ENCODE data around the gene SPSB1.
A peak's percentile ranks its signal among the peaks of the same experiment; 100 is the strongest.

SPSB1 gene

GRCh38 chr1:9319208-9319788, 26.6 kb downstream of the SPSB1 start:
- H3K4me1 Mint-ChIP-seq = peaks cover 86% of the 10 kb centered on the region
- no peaks in the 10 kb centered on the region for H3K9me3 Mint-ChIP-seq

GRCh38 chr1:9319789-9320519, 27.3 kb downstream of the SPSB1 start:
- Mint-ChIP-seq H3K9me3 (no peaks in the 10 kb centered on the region), H3K27me3 (ENCODE audit: low read depth, poor library complexity) (peaks cover 2% of the 10 kb centered on the region), H3K4me1 (peaks cover 86% of the 10 kb centered on the region), H3K36me3 (ENCODE audit: low read depth) (no peaks in the 10 kb centered on the region), H3K4me3 (peak overlapping the region; percentile 72), H3K27ac (peak overlapping the region; percentile 53)
- no peak for DNase-seq
- TF ChIP-seq CTCF (IDR thresholded peaks at IDR 0.05) = no peak

More at GRCh38 chr1:9319208-9319788, 26.6 kb downstream of the SPSB1 start:
- no peaks in the 10 kb centered on the region for H3K36me3 Mint-ChIP-seq (ENCODE audit: low read depth)
- no peak for DNase-seq
- peak overlapping the region; percentile 49 for H3K4me3 Mint-ChIP-seq
- TF ChIP-seq CTCF (IDR thresholded peaks at IDR 0.05) = no peak
- H3K27me3 Mint-ChIP-seq (ENCODE audit: low read depth, poor library complexity) = peaks cover 7% of the 10 kb centered on the region
- no peak overlapping the region for H3K27ac Mint-ChIP-seq

DNA sequence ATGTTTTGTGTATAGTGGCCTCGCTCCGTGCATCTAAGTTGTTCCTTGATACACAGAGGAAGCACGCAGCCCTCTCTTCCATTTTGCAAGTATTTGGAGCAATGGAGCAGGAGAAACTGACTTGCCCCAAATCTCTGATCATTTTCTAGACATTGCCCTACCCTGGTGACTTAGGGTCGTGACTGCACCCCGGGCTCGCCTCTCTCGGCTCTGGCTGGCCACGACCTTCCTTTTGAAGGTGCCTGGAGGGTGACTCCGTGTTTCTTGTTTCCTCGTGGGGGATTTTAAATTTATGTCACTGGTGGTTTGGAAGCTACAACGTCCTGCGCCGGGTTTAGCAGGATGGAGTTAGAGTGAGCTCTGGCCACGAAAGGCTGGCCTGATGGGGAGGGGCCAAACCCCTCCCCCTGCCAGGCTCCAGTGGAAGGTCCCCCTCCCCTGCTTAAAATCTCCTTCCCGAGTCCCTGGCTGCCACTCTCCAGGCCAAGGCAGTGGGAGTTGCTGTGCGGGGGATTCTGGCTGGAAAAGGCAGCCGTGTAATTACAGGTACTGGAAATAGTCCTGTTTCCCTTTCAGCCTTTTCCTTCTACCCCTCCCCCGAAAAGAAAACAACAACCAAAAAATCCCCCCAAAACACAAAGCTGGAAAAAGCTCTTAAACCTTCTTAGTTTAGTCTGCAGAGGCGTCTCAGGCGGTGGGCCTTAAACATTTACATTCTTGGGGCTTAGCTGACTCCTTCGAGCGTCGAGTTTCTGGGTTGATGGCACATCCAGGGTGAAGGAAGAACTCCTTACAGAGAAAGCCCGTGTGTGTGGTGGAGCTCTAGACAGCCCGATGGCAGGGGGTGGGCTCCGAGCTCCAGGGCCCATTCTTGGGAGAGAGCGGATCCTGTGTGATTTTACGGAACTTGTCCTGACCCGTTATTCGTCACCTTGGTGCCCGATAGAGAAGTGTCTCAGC, 28.1 kb downstream of the SPSB1 start:
- peak overlapping the region; percentile 53 for H3K27ac Mint-ChIP-seq

GRCh38 chr1:9321480-9321849, 28.8 kb downstream of the SPSB1 start:
- TF ChIP-seq CTCF (IDR thresholded peaks at IDR 0.05) = no peak
- Mint-ChIP-seq H3K9me3 (no peaks in the 10 kb centered on the region), H3K4me1 (peaks cover 90% of the 10 kb centered on the region), H3K4me3 (peak overlapping the region; percentile 72), H3K27ac (peak overlapping the region; percentile 53), H3K27me3 (ENCODE audit: low read depth, poor library complexity) (peaks cover 2% of the 10 kb centered on the region), H3K36me3 (ENCODE audit: low read depth) (no peaks in the 10 kb centered on the region)
- DNase-seq = no peak

More for the DNA sequence above, 28.1 kb downstream of the SPSB1 start:
- peak; percentile 37 for DNase-seq
- Mint-ChIP-seq H3K4me1 (peaks cover 87% of the 10 kb centered on the region), H3K4me3 (peak overlapping the region; percentile 72), H3K36me3 (ENCODE audit: low read depth) (no peaks in the 10 kb centered on the region), H3K9me3 (no peaks in the 10 kb centered on the region), H3K27me3 (ENCODE audit: low read depth, poor library complexity) (peaks cover 2% of the 10 kb centered on the region)
- no peak for TF ChIP-seq CTCF (IDR thresholded peaks at IDR 0.05)

GRCh38 chr1:9321986-9322660, 29.4 kb downstream of the SPSB1 start:
- Mint-ChIP-seq H3K4me1 (peaks cover 93% of the 10 kb centered on the region), H3K36me3 (ENCODE audit: low read depth) (no peaks in the 10 kb centered on the region), H3K9me3 (no peaks in the 10 kb centered on the region), H3K27ac (peak overlapping the region; percentile 42), H3K4me3 (peak overlapping the region; percentile 72), H3K27me3 (ENCODE audit: low read depth, poor library complexity) (peaks cover 2% of the 10 kb centered on the region)
- TF ChIP-seq CTCF (IDR thresholded peaks at IDR 0.05) = no peak
- DNase-seq = no peak
